ENCODE measurements around the gene TMEM132D.

- TF ChIP-seq CTCF (IDR thresholded peaks at IDR 0.05; ENCODE audit: insufficient read depth, low read depth, low read length) (no peak), EZH2 (IDR thresholded peaks at IDR 0.05; ENCODE audit: insufficient read depth, low read length) (no peak)
Observed at GRCh38 chr12:129207084-129207483, 696.7 kb downstream of the TMEM132D start.

Data from astrocyte (in vitro differentiated cells and primary cell).